ENCODE results near the gene ZNRF4. TPM values are rescaled to one million over a fixed set of nuclear protein-coding genes. Genes with fewer than 3 reads are reported as not detected.

The ZNRF4 gene
- total and polyA plus RNA-seq, 2 experiments from 2014 or later: not detected

- TF ChIP-seq ZNF462 (CRISPR knock-in tag; IDR thresholded peaks at IDR 0.05): no peak
- TF ChIP-seq ZNF114 (CRISPR knock-in tag; IDR thresholded peaks at IDR 0.05): no peak
- no peak for TF ChIP-seq EZH2phosphoT487 (IDR thresholded peaks at IDR 0.05; ENCODE audit: unreplicated experiment)
- no peak for TF ChIP-seq STAT1 (IDR thresholded peaks at IDR 0.05; ENCODE audit: unreplicated experiment)
- TF ChIP-seq EZH2 (IDR thresholded peaks at IDR 0.05; ENCODE audit: low read depth, unreplicated experiment): no peak
- no peak for TF ChIP-seq NANOG (IDR thresholded peaks at IDR 0.05; ENCODE audit: borderline replicate concordance)
- TF ChIP-seq ETS1 (IDR thresholded peaks at IDR 0.05): no peak
- TF ChIP-seq POLR2AphosphoS5 (IDR thresholded peaks at IDR 0.05; ENCODE audit: low read depth): no peak
- TF ChIP-seq ZNF331 (CRISPR knock-in tag; IDR thresholded peaks at IDR 0.05; ENCODE audit: low read depth): no peak
- TF ChIP-seq CTCF (conservative IDR thresholded peaks at IDR 0.05; ENCODE audit: low read depth in 2 of 2): no peak
- no peak for TF ChIP-seq REST (IDR thresholded peaks at IDR 0.05; ENCODE audit: unreplicated experiment)
- TF ChIP-seq JUNB (IDR thresholded peaks at IDR 0.05; ENCODE audit: unreplicated experiment): no peak
These were observed 32.0 kb downstream of the ZNRF4 start (continued) for GRCh38 chr19:5487222-5487621.
